Measurements from ENCODE around the gene RGL1. TPM values are rescaled to one million over a fixed set of nuclear protein-coding genes. Genes with fewer than 3 reads are reported as not detected.

Gene RGL1
- total and polyA plus RNA-seq, 2 donors (not counting 3 experiments of a cell fraction or from before 2014, with no cell fraction given), result 19.8 to 35.3 TPM

GRCh38 chr1:183884526-183884925 is 79.6 kb downstream of the RGL1 start:
- ChIA-PET CTCF (no interaction called here), POLR2A (no interaction called here)
- Histone ChIP-seq H3K4me2 (ENCODE audit: insufficient read depth, low read length) (no peak overlapping the region), H4K20me1 (replicated peaks; ENCODE audit: control insufficient read depth, extremely low read depth, insufficient read depth, low read length) (no peaks in the 10 kb centered on the region), H2AFZ (ENCODE audit: low read depth, low read length) (no peak overlapping the region), H3K27me3 (ENCODE audit: control insufficient read depth in 2 of 2, insufficient read depth in 2 of 2, low read length in 2 of 2) (no peaks in the 10 kb centered on the region), H3K36me3 (ENCODE audit: control insufficient read depth in 2 of 2, extremely low read depth in 1 of 2, insufficient read depth in 2 of 2, low read length in 2 of 2) (peaks cover 8 to 12% of the 10 kb centered on the region in 2 experiments), H3K4me1 (ENCODE audit: control insufficient read depth, extremely low read depth, insufficient read depth, low read length) (peaks cover 53% of the 10 kb centered on the region), H3K27ac (ENCODE audit: insufficient read depth, low read depth, low read length) (no peak overlapping the region), H3K9me1 (replicated peaks; ENCODE audit: control insufficient read depth, extremely low read depth, insufficient read depth, low read length) (no peaks in the 10 kb centered on the region), H3K9me3 (replicated peaks; ENCODE audit: control insufficient read depth, insufficient read depth, low read length) (no peaks in the 10 kb centered on the region), H3K79me2 (ENCODE audit: control insufficient read depth, insufficient read depth, low read length) (no peaks in the 10 kb centered on the region), H3K4me3 (replicated peaks in 1 of 3; ENCODE audit: insufficient read depth in 1 of 3, low read depth in 1 of 3, low read length in 3 of 3) (no peak overlapping the region), H3K9ac (replicated peaks; ENCODE audit: extremely low read depth, insufficient read depth, low read length) (no peak overlapping the region)
- BruUV-seq (replicated peaks), result no TSS peak
- TF ChIP-seq CTCF (IDR thresholded peaks at IDR 0.05; ENCODE audit: extremely low read depth in 1 of 2, insufficient read depth in 1 of 2, low read depth in 1 of 2, low read length in 2 of 2), result no peak
- no peak for TF ChIP-seq FOS (IDR thresholded peaks at IDR 0.05; ENCODE audit: borderline replicate concordance, insufficient read depth, low read length)
- TF ChIP-seq POLR2A (IDR thresholded peaks at IDR 0.05; ENCODE audit: low read depth, low read length), result no peak
- TF ChIP-seq MYC (IDR thresholded peaks at IDR 0.05; ENCODE audit: low read depth, low read length), result no peak
- no peak for TF ChIP-seq POLR2AphosphoS5 (IDR thresholded peaks at IDR 0.05; ENCODE audit: insufficient read depth, low read depth, low read length)
- no peak for TF ChIP-seq GATA2 (IDR thresholded peaks at IDR 0.05; ENCODE audit: insufficient read depth, insufficient read length, low read depth, low read length)
- TF ChIP-seq JUN (IDR thresholded peaks at IDR 0.05; ENCODE audit: borderline replicate concordance, insufficient read depth, insufficient read length, low read depth), result no peak
- TF ChIP-seq MAX (IDR thresholded peaks at IDR 0.05; ENCODE audit: insufficient read depth, insufficient read length), result no peak
- TF ChIP-seq EZH2 (IDR thresholded peaks at IDR 0.05; ENCODE audit: borderline replicate concordance, low read depth, low read length, severe bottlenecking), result no peak
- no peak for FAIRE-seq
- DNase-seq (ENCODE audit: low read depth, low spot score), result no peak
- dilution Hi-C loops (cut with MboI; ENCODE audit: extremely low pct_ligation_motif_present, low sequenced_read_pairs), result no loop called here
- intact Hi-C loops (cut with micrococcal nuclease), result no loop called here

Measured in endothelial cell of umbilical vein (primary cell).